ENCODE data around the gene PROZ. TPM values are rescaled to one million over a fixed set of nuclear protein-coding genes. Genes with fewer than 3 reads are reported as not detected.

PROZ gene
- total RNA-seq, 1 donor from 2014 or later: not detected

GRCh38 chr13:113169277-113170272 is 11.1 kb downstream of the PROZ start:
- ATAC-seq (peak; percentile 98), DNase-seq (no peak)
- intact Hi-C loops (cut with micrococcal nuclease): no loop called here

GRCh38 chr13:113170511-113170910 is 12.1 kb downstream of the PROZ start:
- no peak for DNase-seq
- intact Hi-C loops (cut with micrococcal nuclease): no loop called here
- no peak for ATAC-seq

- intact Hi-C loops (cut with micrococcal nuclease): no loop called here
- no peak for ATAC-seq
- DNase-seq: no peak
These were observed 13.0 kb downstream of the PROZ start for GRCh38 chr13:113171250-113172125.

GRCh38 chr13:113172419-113172926 is 14.0 kb downstream of the PROZ start:
- ATAC-seq (no peak), DNase-seq (no peak)
- intact Hi-C loops (cut with micrococcal nuclease): no loop called here

- intact Hi-C loops (cut with micrococcal nuclease): no loop called here
- DNase-seq (no peak), ATAC-seq (peak; percentile 45)
These were observed 17.8 kb downstream of the PROZ start for GRCh38 chr13:113176280-113176679.

- intact Hi-C loops (cut with micrococcal nuclease): no loop called here
- no peak for DNase-seq
- no peak for ATAC-seq
These were observed 18.4 kb downstream of the PROZ start for GRCh38 chr13:113176822-113177221.

- no peak for DNase-seq
- intact Hi-C loops (cut with micrococcal nuclease): no loop called here
- ATAC-seq: peak; percentile 26
These were observed 19.8 kb downstream of the PROZ start for GRCh38 chr13:113178070-113178895.

GRCh38 chr13:113178896-113179167 is 20.4 kb downstream of the PROZ start:
- DNase-seq (no peak), ATAC-seq (no peak)
- intact Hi-C loops (cut with micrococcal nuclease): no loop called here

- intact Hi-C loops (cut with micrococcal nuclease): no loop called here
- no peak for DNase-seq
- ATAC-seq: peak; percentile 56
These were observed 21.2 kb downstream of the PROZ start for GRCh38 chr13:113179374-113180230.

- no peak for ATAC-seq
- intact Hi-C loops (cut with micrococcal nuclease): no loop called here
These were observed 23.6 kb downstream of the PROZ start for GRCh38 chr13:113182046-113182445.

GRCh38 chr13:113183450-113184129 is 25.1 kb downstream of the PROZ start:
- intact Hi-C loops (cut with micrococcal nuclease): no loop called here
- no peak for ATAC-seq
- no peak for DNase-seq

More at GRCh38 chr13:113182046-113182445, 23.6 kb downstream of the PROZ start:
- DNase-seq: no peak

GRCh38 chr13:113184568-113185440 is 26.4 kb downstream of the PROZ start:
- ATAC-seq: no peak
- DNase-seq: no peak
- intact Hi-C loops (cut with micrococcal nuclease): no loop called here

- no peak for DNase-seq
- ATAC-seq: no peak
- intact Hi-C loops (cut with micrococcal nuclease): no loop called here
These were observed 27.8 kb downstream of the PROZ start for GRCh38 chr13:113186061-113186900.

- intact Hi-C loops (cut with micrococcal nuclease): no loop called here
- DNase-seq (peak; percentile 89), ATAC-seq (peak; percentile 99)
These were observed 28.8 kb downstream of the PROZ start for GRCh38 chr13:113187263-113187669.

GRCh38 chr13:113187883-113188665 is 29.6 kb downstream of the PROZ start:
- DNase-seq (no peak), ATAC-seq (no peak)
- intact Hi-C loops (cut with micrococcal nuclease): no loop called here
